CD14-positive monocyte (primary cell): ENCODE measurements around the gene SNAP29. TPM values are rescaled to one million over a fixed set of nuclear protein-coding genes. Genes with fewer than 3 reads are reported as not detected.

Experiments used
- DNase-seq, 3 donors: peaks; one replicate each; pipeline ENCODE4 v3.0.0-alpha.2; 2011 to 2022
- H2AFZ ChIP-seq: 2 replicates; pipeline ENCODE4 v1.6.0; 2012; ENCODE audit warnings: mild to moderate bottlenecking, low read depth, low read length, inconsistent platforms; ENCODE audit not compliant: insufficient read depth, poor library complexity, severe bottlenecking
- H3K27ac ChIP-seq, 2 donors: 1 replicate in 1 of 2; 2 replicates in 1 of 2; pipeline ENCODE4 v1.5.1; 2012 to 2013; ENCODE audit warnings: low read length in 2 of 2, control low read depth in 1 of 2, inconsistent platforms in 1 of 2, low read depth in 1 of 2, mild to moderate bottlenecking in 1 of 2
- H3K27me3 ChIP-seq, 2 donors: one replicate each; pipeline versions ENCODE4 v1.6.0 to v1.6.1; 2011 to 2013; ENCODE audit warnings: low read length in 2 of 2; ENCODE audit not compliant: control insufficient read depth in 2 of 2, insufficient read depth in 2 of 2
- H3K36me3 ChIP-seq, 2 donors: replicated peaks in 1 of 2; 1 replicate in 1 of 2; 2 replicates in 1 of 2; pipeline versions ENCODE4 v1.5.1 to v1.6.1; 2012 to 2013; ENCODE audit warnings: low read length in 2 of 2, control low read depth in 1 of 2, inconsistent platforms in 1 of 2, mild to moderate bottlenecking in 1 of 2; ENCODE audit not compliant: insufficient read depth in 2 of 2, control insufficient read depth in 1 of 2
- H3K4me1 ChIP-seq, 2 donors: 1 replicate in 1 of 2; 2 replicates in 1 of 2; pipeline versions ENCODE4 v1.5.1 to v1.6.1; 2012 to 2013; ENCODE audit warnings: low read length in 2 of 2, control low read depth in 1 of 2, inconsistent platforms in 1 of 2, mild to moderate bottlenecking in 1 of 2, moderate library complexity in 1 of 2; ENCODE audit not compliant: insufficient read depth in 2 of 2, control insufficient read depth in 1 of 2
- H3K4me2 ChIP-seq: replicated peaks from 2 replicates; pipeline ENCODE3; 2012; ENCODE audit warnings: low read length, moderate library complexity, mild to moderate bottlenecking; ENCODE audit not compliant: poor library complexity, severe bottlenecking; ENCODE audit errors: extremely low read depth
- H3K4me3 ChIP-seq, 3 experiments: fragments of 200-600 bp in 1 of 3; sonication (generic) in 1 of 3; replicated peaks in 1 of 3; 1 replicate in 2 of 3; 2 replicates in 1 of 3; pipeline ENCODE4 v1.5.1; 2011 to 2013; ENCODE audit warnings: low read length in 3 of 3, mild to moderate bottlenecking in 3 of 3, control low read depth in 2 of 3, low read depth in 2 of 3, inconsistent platforms in 1 of 3, moderate library complexity in 1 of 3
- H3K79me2 ChIP-seq: 2 replicates; pipeline ENCODE4 v1.6.0; 2012; ENCODE audit warnings: mild to moderate bottlenecking, control low read depth, inconsistent platforms, low read length, moderate library complexity; ENCODE audit not compliant: insufficient read depth
- H3K9ac ChIP-seq: 2 replicates; pipeline ENCODE4 v1.6.0; 2017; ENCODE audit warnings: low read length, mild to moderate bottlenecking; ENCODE audit not compliant: insufficient read depth, poor library complexity, severe bottlenecking
- H3K9me3 ChIP-seq, 2 donors: replicated peaks in 1 of 2; 1 replicate in 1 of 2; 2 replicates in 1 of 2; pipeline versions ENCODE4 v1.5.1 to v1.6.1; 2012 to 2013; ENCODE audit warnings: low read length in 2 of 2, control low read depth in 1 of 2; ENCODE audit not compliant: control insufficient read depth in 1 of 2, insufficient read depth in 1 of 2
- H4K20me1 ChIP-seq: 2 replicates; pipeline ENCODE4 v1.6.0; 2012; ENCODE audit warnings: mild to moderate bottlenecking, low read length, control low read depth, moderate library complexity; ENCODE audit not compliant: insufficient read depth
- H3K27ac Mint-ChIP-seq, 7 donors: one replicate each; pipeline ENCODE4 v1.8.0; 2020; ENCODE audit warnings: mild to moderate bottlenecking in 7 of 7, mixed read lengths in 7 of 7, moderate library complexity in 6 of 7, inconsistent platforms in 2 of 7
- H3K27me3 Mint-ChIP-seq, 3 donors: one replicate each; pipeline ENCODE4 v1.8.0; 2021 to 2022; ENCODE audit warnings: low read depth in 3 of 3, mild to moderate bottlenecking in 3 of 3, mixed read lengths in 3 of 3, moderate library complexity in 3 of 3, inconsistent platforms in 1 of 3
- H3K36me3 Mint-ChIP-seq, 2 donors: one replicate each; pipeline ENCODE4 v1.8.0; 2020; ENCODE audit warnings: mixed read lengths in 2 of 2, inconsistent platforms in 1 of 2, mild to moderate bottlenecking in 1 of 2
- H3K4me1 Mint-ChIP-seq: one replicate; pipeline ENCODE4 v1.8.0; 2020; ENCODE audit warnings: mild to moderate bottlenecking, mixed read lengths
- H3K4me3 Mint-ChIP-seq, 2 donors: one replicate each; pipeline ENCODE4 v1.8.0; 2020; ENCODE audit warnings: mild to moderate bottlenecking in 2 of 2, mixed read lengths in 2 of 2, moderate library complexity in 1 of 2
- H3K9me3 Mint-ChIP-seq, 7 donors: one replicate each; pipeline ENCODE4 v1.8.0; 2020 to 2022; ENCODE audit warnings: mixed read lengths in 7 of 7, mild to moderate bottlenecking in 6 of 7, moderate library complexity in 6 of 7, inconsistent platforms in 2 of 7
- CTCF ChIP-seq: fragments of 200-600 bp; IDR thresholded peaks from one replicate; pipeline ENCODE4 v1.8.0; 2022; ENCODE audit warnings: antibody characterized with exemption, mild to moderate bottlenecking
- WGBS: methylation state at CpG from one replicate; pipeline ENCODE4 v1.1.5; 2013; ENCODE audit warnings: missing lambda C conversion rate; ENCODE audit not compliant: insufficient coverage; 5-methylcytosine and 5-hydroxymethylcytosine counted together
- intact Hi-C, 2 donors: fragments of 100-400 bp; cut with micrococcal nuclease; formaldehyde crosslinking; loops; one replicate each; pipeline versions ENCODE4 v1.15.0 to v1.15.1; 2023
- polyA plus RNA-seq, 3 donors: library from polyadenylated mRNA; depleted of rRNA in 1 of 3; unstranded in 2 of 3; stranded (reverse) in 1 of 3; fragments of 300-500 nt in 2 of 3; fragments of >200 nt in 1 of 3; fragmentation: Illumina TruSeq in 2 of 3; gene quantifications; 1 replicate in 2 of 3; 2 replicates in 1 of 3; pipeline ENCODE4 v1.2.3, GENCODE V29; 2012 to 2021

SNAP29 gene
- polyA plus RNA-seq, 3 donors = 22.3 to 32.8 (median 28.9) TPM

- H3K27me3 Mint-ChIP-seq = peaks cover 0 to 3% (median 0%) of the 10 kb centered on the region in 3 donors
- DNase-seq = peak; percentile 76 to 84 (median 84)
- peaks cover 3 to 4% of the 10 kb centered on the region in 2 donors for H3K4me1 ChIP-seq
- H4K20me1 ChIP-seq = peaks cover 4% of the 10 kb centered on the region
- H3K36me3 Mint-ChIP-seq = peaks cover 70 to 82% of the 10 kb centered on the region in 2 donors
- peak overlapping the region; percentile 23 to 54 for H3K27ac ChIP-seq
- peak overlapping the region; percentile 67 for H2AFZ ChIP-seq
- TF ChIP-seq CTCF = peak; percentile 98
- H3K9me3 ChIP-seq = no peaks in the 10 kb centered on the region
- no peaks in the 10 kb centered on the region for H3K9me3 Mint-ChIP-seq
- H3K4me3 ChIP-seq = no peak overlapping the region
- H3K9ac ChIP-seq = no peak overlapping the region
- intact Hi-C loops = loop anchor here in 1 of 2 donors (2.0 to 10.0 kb wide), 3 partner anchors 31 to 129 kb away; partner anchors contain the start of genes CRKL and P2RX6
- no peaks in the 10 kb centered on the region for H3K27me3 ChIP-seq
- H3K79me2 ChIP-seq = no peaks in the 10 kb centered on the region
- H3K27ac Mint-ChIP-seq = peak overlapping the region; percentile 53 to 93 (median 78)
- peaks cover 74 to 82% of the 10 kb centered on the region in 2 donors for H3K36me3 ChIP-seq
- peak overlapping the region; percentile 48 for H3K4me2 ChIP-seq
- WGBS = 8% methylated on average over 8 of the region's 10 CpGs
- peak overlapping the region; percentile 14 to 41 for H3K4me3 Mint-ChIP-seq
- peaks cover 8% of the 10 kb centered on the region for H3K4me1 Mint-ChIP-seq
These were observed 26.9 kb downstream of the SNAP29 start for GRCh38 chr22:20885557-20886323.

- peaks cover 8% of the 10 kb centered on the region for H3K4me1 Mint-ChIP-seq
- H3K9ac ChIP-seq = no peak overlapping the region
- no peaks in the 10 kb centered on the region for H3K27me3 ChIP-seq
- H3K79me2 ChIP-seq = no peaks in the 10 kb centered on the region
- no peak overlapping the region for H2AFZ ChIP-seq
- H3K36me3 ChIP-seq = peaks cover 59 to 66% of the 10 kb centered on the region in 2 donors
- peak overlapping the region in 2 of 7 donors; percentile 3 to 26 for H3K27ac Mint-ChIP-seq
- peaks cover 4% of the 10 kb centered on the region for H4K20me1 ChIP-seq
- peak overlapping the region in 1 of 2 donors; percentile 20 for H3K27ac ChIP-seq
- no peaks in the 10 kb centered on the region for H3K9me3 Mint-ChIP-seq
- peaks cover 57 to 66% of the 10 kb centered on the region in 2 donors for H3K36me3 Mint-ChIP-seq
- peaks cover 0 to 3% (median 3%) of the 10 kb centered on the region in 3 donors for H3K27me3 Mint-ChIP-seq
- no peaks in the 10 kb centered on the region for H3K9me3 ChIP-seq
- no peak overlapping the region for H3K4me2 ChIP-seq
- TF ChIP-seq CTCF = no peak
- WGBS = 76% methylated on average over 4 of the region's 5 CpGs
- no peak overlapping the region for H3K4me3 Mint-ChIP-seq
- peaks cover 3 to 4% of the 10 kb centered on the region in 2 donors for H3K4me1 ChIP-seq
- H3K4me3 ChIP-seq = no peak overlapping the region
- intact Hi-C loops = loop anchor here in 1 of 2 donors (10.0 kb wide), 2 partner anchors 67 to 127 kb away; partner anchors contain the start of gene P2RX6
- DNase-seq = no peak
These were observed 28.6 kb downstream of the SNAP29 start for GRCh38 chr22:20887375-20887774.
